Neural crest cell (in vitro differentiated cells): ENCODE results near the gene D2HGDH. TPM values are rescaled to one million over a fixed set of nuclear protein-coding genes. Genes with fewer than 3 reads are reported as not detected.

Experiments used
- DNase-seq: peaks from one replicate; pipeline ENCODE4 v3.0.0; 2021; ENCODE audit warnings: low read depth, mixed read lengths, low spot score
- H3K27ac Mint-ChIP-seq: one replicate; pipeline ENCODE4 v1.8.0; 2021; ENCODE audit warnings: mild to moderate bottlenecking, mixed read lengths; ENCODE audit not compliant: unreplicated experiment
- H3K27me3 Mint-ChIP-seq: 2 replicates; pipeline ENCODE4 v1.8.0; 2021; ENCODE audit warnings: low read depth, mild to moderate bottlenecking, mixed read lengths
- H3K36me3 Mint-ChIP-seq: 2 replicates; pipeline ENCODE4 v1.8.0; 2021; ENCODE audit warnings: low read depth, mild to moderate bottlenecking, mixed read lengths
- H3K4me1 Mint-ChIP-seq: 2 replicates; pipeline ENCODE4 v1.8.0; 2021; ENCODE audit warnings: mixed read lengths
- H3K4me3 Mint-ChIP-seq: one replicate; pipeline ENCODE4 v1.8.0; 2021; ENCODE audit warnings: mild to moderate bottlenecking, mixed read lengths
- H3K9me3 Mint-ChIP-seq: 2 replicates; pipeline ENCODE4 v1.8.0; 2021; ENCODE audit warnings: mixed read lengths
- total RNA-seq: library from RNA; stranded (reverse); gene quantifications from 2 replicates; pipeline ENCODE4 v1.2.1, GENCODE V29; 2021
- TF ChIP-seq, protein P1 (sequence below): fragments of 200-600 bp; sonication (generic); conservative IDR thresholded peaks from 2 replicates; pipeline ENCODE4 v1.5.0; 2021; ENCODE audit warnings: antibody characterized with exemption, mild to moderate bottlenecking

Gene D2HGDH
- total RNA-seq, 1 donor from 2014 or later = 17.7 TPM

- Mint-ChIP-seq H3K9me3 (no peaks in the 10 kb centered on the region), H3K36me3 (no peaks in the 10 kb centered on the region), H3K4me1 (peaks cover 19% of the 10 kb centered on the region), H3K27me3 (no peaks in the 10 kb centered on the region), H3K4me3 (no peak overlapping the region), H3K27ac (no peak overlapping the region)
- DNase-seq = no peak
- TF ChIP-seq, protein P1, sequence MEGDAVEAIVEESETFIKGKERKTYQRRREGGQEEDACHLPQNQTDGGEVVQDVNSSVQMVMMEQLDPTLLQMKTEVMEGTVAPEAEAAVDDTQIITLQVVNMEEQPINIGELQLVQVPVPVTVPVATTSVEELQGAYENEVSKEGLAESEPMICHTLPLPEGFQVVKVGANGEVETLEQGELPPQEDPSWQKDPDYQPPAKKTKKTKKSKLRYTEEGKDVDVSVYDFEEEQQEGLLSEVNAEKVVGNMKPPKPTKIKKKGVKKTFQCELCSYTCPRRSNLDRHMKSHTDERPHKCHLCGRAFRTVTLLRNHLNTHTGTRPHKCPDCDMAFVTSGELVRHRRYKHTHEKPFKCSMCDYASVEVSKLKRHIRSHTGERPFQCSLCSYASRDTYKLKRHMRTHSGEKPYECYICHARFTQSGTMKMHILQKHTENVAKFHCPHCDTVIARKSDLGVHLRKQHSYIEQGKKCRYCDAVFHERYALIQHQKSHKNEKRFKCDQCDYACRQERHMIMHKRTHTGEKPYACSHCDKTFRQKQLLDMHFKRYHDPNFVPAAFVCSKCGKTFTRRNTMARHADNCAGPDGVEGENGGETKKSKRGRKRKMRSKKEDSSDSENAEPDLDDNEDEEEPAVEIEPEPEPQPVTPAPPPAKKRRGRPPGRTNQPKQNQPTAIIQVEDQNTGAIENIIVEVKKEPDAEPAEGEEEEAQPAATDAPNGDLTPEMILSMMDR = no peak
Observed at GRCh38 chr2:241768251-241768711, 33.9 kb downstream of the D2HGDH start.

DNA sequence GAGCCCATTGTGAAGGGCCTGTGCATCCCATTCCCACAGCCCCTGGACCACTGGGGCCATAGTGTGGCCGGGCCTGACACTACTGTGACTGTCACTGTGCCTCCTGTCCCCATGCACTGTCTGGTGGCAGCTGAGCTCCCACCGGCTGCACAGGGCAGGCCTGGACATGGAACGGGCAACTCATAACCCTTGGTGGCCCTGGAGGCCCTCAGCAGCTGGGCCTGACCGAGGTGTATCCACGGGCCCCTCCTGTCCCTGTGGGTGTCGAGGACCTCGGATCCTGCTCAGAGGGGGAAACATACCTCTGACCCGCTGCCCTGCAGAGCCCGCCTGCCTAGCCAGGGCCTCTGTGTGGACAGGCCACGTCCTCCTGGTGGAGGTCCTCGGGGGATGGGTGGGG, 34.4 kb downstream of the D2HGDH start:
- no peak overlapping the region for H3K27ac Mint-ChIP-seq
- TF ChIP-seq, protein P1 = no peak
- no peaks in the 10 kb centered on the region for H3K9me3 Mint-ChIP-seq
- H3K27me3 Mint-ChIP-seq = no peaks in the 10 kb centered on the region
- H3K4me1 Mint-ChIP-seq = peaks cover 19% of the 10 kb centered on the region
- no peak for DNase-seq
- no peaks in the 10 kb centered on the region for H3K36me3 Mint-ChIP-seq
- no peak overlapping the region for H3K4me3 Mint-ChIP-seq

GRCh38 chr2:241769819-241770184, 35.4 kb downstream of the D2HGDH start:
- TF ChIP-seq, protein P1 = no peak
- peaks cover 11% of the 10 kb centered on the region for H3K4me1 Mint-ChIP-seq
- no peaks in the 10 kb centered on the region for H3K9me3 Mint-ChIP-seq
- no peaks in the 10 kb centered on the region for H3K36me3 Mint-ChIP-seq
- no peaks in the 10 kb centered on the region for H3K27me3 Mint-ChIP-seq
- no peak for DNase-seq
- no peak overlapping the region for H3K4me3 Mint-ChIP-seq
- H3K27ac Mint-ChIP-seq = no peak overlapping the region

DNA sequence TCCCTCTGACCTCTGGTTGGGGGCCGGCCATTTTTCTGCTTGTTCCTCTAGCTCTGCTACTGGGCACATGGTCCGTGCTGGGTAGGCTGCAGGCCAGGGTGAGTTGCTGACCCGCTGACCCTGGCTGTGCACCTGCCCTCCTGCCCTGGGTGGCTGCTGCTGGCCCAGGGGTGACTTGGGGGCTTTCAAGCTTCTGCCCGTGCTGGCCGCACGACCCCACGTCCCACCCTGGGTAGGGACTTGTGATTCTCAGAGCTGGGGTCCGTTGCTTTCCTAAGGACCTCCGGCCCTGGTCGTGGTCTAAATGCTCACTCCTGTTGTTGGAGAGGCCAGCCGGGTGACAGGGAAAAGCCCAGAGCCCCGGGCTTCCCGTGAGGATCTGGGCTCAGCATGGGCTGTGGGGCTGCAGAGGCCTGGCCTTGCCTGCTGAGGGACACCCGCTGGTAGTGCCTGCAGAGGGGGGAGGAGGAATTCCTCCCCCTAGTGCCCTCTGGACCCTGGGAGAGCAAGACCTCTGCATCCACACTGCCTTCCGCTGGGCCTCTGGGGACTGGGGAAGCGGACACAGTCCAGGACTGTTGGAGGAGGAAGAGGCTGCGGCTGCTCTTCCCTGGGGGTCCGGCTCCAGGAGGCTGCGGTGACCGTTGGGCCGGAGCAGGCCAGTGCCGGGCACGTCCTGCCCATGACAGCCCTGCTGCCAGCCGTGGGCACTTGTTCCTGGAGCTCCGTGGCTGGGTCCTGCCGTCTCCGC, 35.9 kb downstream of the D2HGDH start:
- Mint-ChIP-seq H3K27ac (peak overlapping the region; percentile 27), H3K4me3 (no peak overlapping the region), H3K27me3 (no peaks in the 10 kb centered on the region), H3K4me1 (peaks cover 11% of the 10 kb centered on the region), H3K9me3 (no peaks in the 10 kb centered on the region), H3K36me3 (no peaks in the 10 kb centered on the region)
- TF ChIP-seq, protein P1 = no peak
- DNase-seq = no peak

- Mint-ChIP-seq H3K4me1 (peaks cover 11% of the 10 kb centered on the region), H3K27ac (no peak overlapping the region)
Observed at GRCh38 chr2:241770936-241771285, 36.5 kb downstream of the D2HGDH start.

More at GRCh38 chr2:241770936-241771285, 36.5 kb downstream of the D2HGDH start:
- no peaks in the 10 kb centered on the region for H3K27me3 Mint-ChIP-seq
- no peaks in the 10 kb centered on the region for H3K9me3 Mint-ChIP-seq
- no peaks in the 10 kb centered on the region for H3K36me3 Mint-ChIP-seq
- TF ChIP-seq, protein P1 = no peak
- no peak for DNase-seq
- no peak overlapping the region for H3K4me3 Mint-ChIP-seq
